ENCODE data around the gene CROCC.

DNA sequence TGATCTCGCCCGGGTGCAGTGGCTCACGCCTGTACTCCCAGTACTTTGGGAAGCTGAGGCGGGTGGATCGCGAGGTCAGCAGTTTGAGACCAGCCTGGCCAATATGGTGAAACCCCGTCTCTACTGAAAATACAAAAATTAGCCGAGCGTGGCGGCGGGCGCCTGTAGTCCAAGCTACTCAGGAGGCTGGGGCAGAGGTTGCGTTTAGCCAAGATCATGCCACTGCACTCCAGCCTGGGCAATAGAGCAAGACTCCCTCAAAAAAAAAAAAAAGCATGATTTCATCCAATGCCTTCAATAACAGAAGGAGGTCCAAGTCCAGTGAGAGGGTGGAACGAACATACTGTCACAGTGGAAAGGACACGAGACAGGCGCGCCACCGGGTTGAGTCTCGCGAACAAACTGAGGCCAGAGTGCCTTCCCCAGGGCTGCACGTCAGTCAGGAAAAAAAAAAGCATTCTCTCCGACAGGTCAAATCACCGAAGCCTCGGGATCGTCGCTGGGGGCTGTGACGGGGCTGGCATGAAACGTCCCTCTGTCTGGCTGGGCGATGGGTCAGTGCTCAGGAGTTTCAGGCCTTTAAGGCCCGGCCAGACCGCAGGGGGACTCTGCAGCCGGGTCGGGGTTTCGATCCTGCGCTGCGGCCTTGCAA lies 8.4 kb upstream of the CROCC start:
- no peak for TF ChIP-seq ESRRG (CRISPR knock-in tag; IDR thresholded peaks at IDR 0.05)
- TF ChIP-seq ARNTL (CRISPR knock-in tag; IDR thresholded peaks at IDR 0.05; ENCODE audit: borderline replicate concordance, low read depth): no peak
- no peak for TF ChIP-seq GLIS3 (CRISPR knock-in tag; IDR thresholded peaks at IDR 0.05)
- no peak for TF ChIP-seq RARB (CRISPR knock-in tag; IDR thresholded peaks at IDR 0.05)
- no peak for TF ChIP-seq OSR1 (CRISPR knock-in tag; IDR thresholded peaks at IDR 0.05)
- TF ChIP-seq, protein P1, sequence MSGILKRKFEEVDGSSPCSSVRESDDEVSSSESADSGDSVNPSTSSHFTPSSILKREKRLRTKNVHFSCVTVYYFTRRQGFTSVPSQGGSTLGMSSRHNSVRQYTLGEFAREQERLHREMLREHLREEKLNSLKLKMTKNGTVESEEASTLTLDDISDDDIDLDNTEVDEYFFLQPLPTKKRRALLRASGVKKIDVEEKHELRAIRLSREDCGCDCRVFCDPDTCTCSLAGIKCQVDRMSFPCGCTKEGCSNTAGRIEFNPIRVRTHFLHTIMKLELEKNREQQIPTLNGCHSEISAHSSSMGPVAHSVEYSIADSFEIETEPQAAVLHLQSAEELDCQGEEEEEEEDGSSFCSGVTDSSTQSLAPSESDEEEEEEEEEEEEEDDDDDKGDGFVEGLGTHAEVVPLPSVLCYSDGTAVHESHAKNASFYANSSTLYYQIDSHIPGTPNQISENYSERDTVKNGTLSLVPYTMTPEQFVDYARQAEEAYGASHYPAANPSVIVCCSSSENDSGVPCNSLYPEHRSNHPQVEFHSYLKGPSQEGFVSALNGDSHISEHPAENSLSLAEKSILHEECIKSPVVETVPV (CRISPR knock-in tag; IDR thresholded peaks at IDR 0.05): no peak
- no peak for TF ChIP-seq ZNF70 (CRISPR knock-in tag; IDR thresholded peaks at IDR 0.05)
- no peak for TF ChIP-seq ZFP30 (CRISPR knock-in tag; IDR thresholded peaks at IDR 0.05)

Data from SK-N-SH treated with all-trans-retinoic acid at 6 μM for 48 hours (cell line).